Measurements from ENCODE around the gene ZCCHC3.
A peak's percentile ranks its signal among the peaks of the same experiment; 100 is the strongest.

GRCh38 chr20:324177-325044, 27.0 kb downstream of the ZCCHC3 start:
- TF ChIP-seq CTCF (IDR thresholded peaks at IDR 0.05) (peak in 3 of 4 experiments; percentile 15 to 25 (median 24)), EP300 (IDR thresholded peaks at IDR 0.05) (no peak), POLR2AphosphoS5 (IDR thresholded peaks at IDR 0.05) (peak; percentile 79 to 92 (median 91))
